ENCODE data around the gene ARMC3.

DNA sequence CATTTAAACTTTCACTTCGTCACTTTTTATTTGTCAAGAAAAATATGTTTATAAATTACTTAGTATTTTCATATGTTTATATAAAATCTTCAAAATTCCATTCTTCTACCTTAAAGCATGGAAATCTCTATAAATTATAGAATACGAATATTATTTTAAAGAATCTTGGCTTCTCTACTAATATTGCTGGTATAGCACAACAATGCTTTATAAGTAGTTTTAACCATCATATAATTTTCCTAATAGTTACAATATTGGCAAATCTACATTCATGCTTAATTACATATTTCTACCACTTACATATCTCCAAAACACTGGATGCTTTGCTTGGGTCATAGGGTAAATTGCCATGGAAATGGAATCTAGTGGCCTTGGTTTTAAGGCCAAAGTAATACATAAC is 21.1 kb upstream of the ARMC3 start:
- TF ChIP-seq, protein P1, sequence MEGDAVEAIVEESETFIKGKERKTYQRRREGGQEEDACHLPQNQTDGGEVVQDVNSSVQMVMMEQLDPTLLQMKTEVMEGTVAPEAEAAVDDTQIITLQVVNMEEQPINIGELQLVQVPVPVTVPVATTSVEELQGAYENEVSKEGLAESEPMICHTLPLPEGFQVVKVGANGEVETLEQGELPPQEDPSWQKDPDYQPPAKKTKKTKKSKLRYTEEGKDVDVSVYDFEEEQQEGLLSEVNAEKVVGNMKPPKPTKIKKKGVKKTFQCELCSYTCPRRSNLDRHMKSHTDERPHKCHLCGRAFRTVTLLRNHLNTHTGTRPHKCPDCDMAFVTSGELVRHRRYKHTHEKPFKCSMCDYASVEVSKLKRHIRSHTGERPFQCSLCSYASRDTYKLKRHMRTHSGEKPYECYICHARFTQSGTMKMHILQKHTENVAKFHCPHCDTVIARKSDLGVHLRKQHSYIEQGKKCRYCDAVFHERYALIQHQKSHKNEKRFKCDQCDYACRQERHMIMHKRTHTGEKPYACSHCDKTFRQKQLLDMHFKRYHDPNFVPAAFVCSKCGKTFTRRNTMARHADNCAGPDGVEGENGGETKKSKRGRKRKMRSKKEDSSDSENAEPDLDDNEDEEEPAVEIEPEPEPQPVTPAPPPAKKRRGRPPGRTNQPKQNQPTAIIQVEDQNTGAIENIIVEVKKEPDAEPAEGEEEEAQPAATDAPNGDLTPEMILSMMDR (IDR thresholded peaks at IDR 0.05): no peak
- no peak for TF ChIP-seq EZH2 (IDR thresholded peaks at IDR 0.05; ENCODE audit: borderline replicate concordance, insufficient read depth, low read depth, low read length, poor library complexity, severe bottlenecking)
